GM12878 (cell line): ENCODE measurements around the gene GASK1B. TPM values are rescaled to one million over a fixed set of nuclear protein-coding genes. Genes with fewer than 3 reads are reported as not detected.

Source experiments
- ATF7 ChIP-seq: fragments of 450-650 bp; IDR thresholded peaks from 2 replicates; pipeline ENCODE4 v1.6.1; 2016; ENCODE audit warnings: low read depth, mild to moderate bottlenecking
- E2F8 ChIP-seq: fragments of 450-650 bp; IDR thresholded peaks from 2 replicates; pipeline ENCODE4 v1.6.1; 2018; ENCODE audit warnings: mild to moderate bottlenecking, low read depth, moderate library complexity; ENCODE audit not compliant: partially characterized antibody
- KAT2A ChIP-seq: conservative IDR thresholded peaks from 2 replicates; pipeline ENCODE4 v1.6.1; 2011; ENCODE audit warnings: low read depth, low read length; ENCODE audit not compliant: control insufficient read depth
- polyA plus RNA-seq, 11 experiments: library from polyadenylated mRNA; depleted of rRNA in 4 of 11; unstranded in 6 of 11; stranded (reverse) in 5 of 11; fragments of >200 nt; fragmentation: Nextera tagmentation in 4 of 11; fragmentation: Illumina TruSeq in 1 of 11; extraction: Ambion mirVana in 4 of 11; extraction: Trizol in 1 of 11; gene quantifications; 1 replicate in 1 of 11; 2 replicates in 10 of 11; pipeline versions ENCODE4 v1.2.1 to v1.2.3, GENCODE V29; 2011 to 2016; ENCODE audit warnings: inconsistent platforms in 2 of 11, missing spikeins in 2 of 11, low read depth in 1 of 11
- total RNA-seq, 4 experiments: library from RNA; depleted of rRNA in 3 of 4; stranded (reverse); fragments of >200 nt in 3 of 4; fragmentation: Illumina TruSeq in 1 of 4; extraction: Trizol in 1 of 4; gene quantifications; 2 replicates each; pipeline versions ENCODE4 v1.2.1 to v1.2.3, GENCODE V29; 2013 to 2021
- TF ChIP-seq, protein P1 (sequence below): fragments of 450-650 bp; IDR thresholded peaks from 2 replicates; pipeline ENCODE4 v1.6.1; 2014; ENCODE audit warnings: mild to moderate bottlenecking
- TF ChIP-seq, protein P2 (sequence below): fragments of 450-650 bp; IDR thresholded peaks from 2 replicates; pipeline ENCODE4 v1.6.1; 2017; ENCODE audit warnings: antibody characterized with exemption, mild to moderate bottlenecking, moderate library complexity

GASK1B gene
- total and polyA plus RNA-seq, 10 of the 15 experiments (the other 5 are each of a cell fraction or from before 2014, with no cell fraction given): under 0.01 to 0.21 (median 0.07) TPM; not detected in 1

- TF ChIP-seq E2F8: no peak
- TF ChIP-seq, protein P1, sequence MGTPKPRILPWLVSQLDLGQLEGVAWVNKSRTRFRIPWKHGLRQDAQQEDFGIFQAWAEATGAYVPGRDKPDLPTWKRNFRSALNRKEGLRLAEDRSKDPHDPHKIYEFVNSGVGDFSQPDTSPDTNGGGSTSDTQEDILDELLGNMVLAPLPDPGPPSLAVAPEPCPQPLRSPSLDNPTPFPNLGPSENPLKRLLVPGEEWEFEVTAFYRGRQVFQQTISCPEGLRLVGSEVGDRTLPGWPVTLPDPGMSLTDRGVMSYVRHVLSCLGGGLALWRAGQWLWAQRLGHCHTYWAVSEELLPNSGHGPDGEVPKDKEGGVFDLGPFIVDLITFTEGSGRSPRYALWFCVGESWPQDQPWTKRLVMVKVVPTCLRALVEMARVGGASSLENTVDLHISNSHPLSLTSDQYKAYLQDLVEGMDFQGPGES: no peak
- TF ChIP-seq, protein P2, sequence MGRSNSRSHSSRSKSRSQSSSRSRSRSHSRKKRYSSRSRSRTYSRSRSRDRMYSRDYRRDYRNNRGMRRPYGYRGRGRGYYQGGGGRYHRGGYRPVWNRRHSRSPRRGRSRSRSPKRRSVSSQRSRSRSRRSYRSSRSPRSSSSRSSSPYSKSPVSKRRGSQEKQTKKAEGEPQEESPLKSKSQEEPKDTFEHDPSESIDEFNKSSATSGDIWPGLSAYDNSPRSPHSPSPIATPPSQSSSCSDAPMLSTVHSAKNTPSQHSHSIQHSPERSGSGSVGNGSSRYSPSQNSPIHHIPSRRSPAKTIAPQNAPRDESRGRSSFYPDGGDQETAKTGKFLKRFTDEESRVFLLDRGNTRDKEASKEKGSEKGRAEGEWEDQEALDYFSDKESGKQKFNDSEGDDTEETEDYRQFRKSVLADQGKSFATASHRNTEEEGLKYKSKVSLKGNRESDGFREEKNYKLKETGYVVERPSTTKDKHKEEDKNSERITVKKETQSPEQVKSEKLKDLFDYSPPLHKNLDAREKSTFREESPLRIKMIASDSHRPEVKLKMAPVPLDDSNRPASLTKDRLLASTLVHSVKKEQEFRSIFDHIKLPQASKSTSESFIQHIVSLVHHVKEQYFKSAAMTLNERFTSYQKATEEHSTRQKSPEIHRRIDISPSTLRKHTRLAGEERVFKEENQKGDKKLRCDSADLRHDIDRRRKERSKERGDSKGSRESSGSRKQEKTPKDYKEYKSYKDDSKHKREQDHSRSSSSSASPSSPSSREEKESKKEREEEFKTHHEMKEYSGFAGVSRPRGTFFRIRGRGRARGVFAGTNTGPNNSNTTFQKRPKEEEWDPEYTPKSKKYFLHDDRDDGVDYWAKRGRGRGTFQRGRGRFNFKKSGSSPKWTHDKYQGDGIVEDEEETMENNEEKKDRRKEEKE: no peak
- TF ChIP-seq KAT2A: no peak
- TF ChIP-seq ATF7: no peak
Observed at GRCh38 chr4:158195297-158195696, 22.5 kb upstream of the GASK1B start (continued).
